GM12872 (cell line): ENCODE data around the gene TTC3.

Experiments used
- TF ChIP-seq, protein P1 (sequence below): IDR thresholded peaks from 3 replicates; pipeline ENCODE4 v1.5.1; 2011; ENCODE audit warnings: low read depth, mild to moderate bottlenecking, low read length, moderate library complexity; ENCODE audit not compliant: insufficient read depth

TTC3 gene

DNA sequence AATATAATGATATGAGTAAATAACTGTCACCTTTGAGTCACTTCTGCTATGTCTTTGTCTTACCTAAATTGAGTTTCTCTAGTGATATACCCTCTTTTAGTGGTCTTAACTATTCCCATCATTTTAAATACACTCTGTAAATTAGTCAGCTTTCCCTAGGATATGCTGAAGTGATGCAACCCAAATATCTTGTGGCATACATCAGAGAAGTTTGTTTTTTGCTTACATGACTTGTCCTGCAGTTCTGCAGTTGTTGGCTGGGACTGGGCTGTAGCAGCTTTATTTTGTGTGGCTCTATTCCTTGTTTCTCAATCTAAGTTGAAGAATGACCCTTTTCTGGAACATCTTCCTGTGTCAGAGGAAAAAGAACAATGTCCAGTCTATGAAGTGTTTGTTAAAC lies 76.4 kb downstream of the TTC3 start:
- TF ChIP-seq, protein P1, sequence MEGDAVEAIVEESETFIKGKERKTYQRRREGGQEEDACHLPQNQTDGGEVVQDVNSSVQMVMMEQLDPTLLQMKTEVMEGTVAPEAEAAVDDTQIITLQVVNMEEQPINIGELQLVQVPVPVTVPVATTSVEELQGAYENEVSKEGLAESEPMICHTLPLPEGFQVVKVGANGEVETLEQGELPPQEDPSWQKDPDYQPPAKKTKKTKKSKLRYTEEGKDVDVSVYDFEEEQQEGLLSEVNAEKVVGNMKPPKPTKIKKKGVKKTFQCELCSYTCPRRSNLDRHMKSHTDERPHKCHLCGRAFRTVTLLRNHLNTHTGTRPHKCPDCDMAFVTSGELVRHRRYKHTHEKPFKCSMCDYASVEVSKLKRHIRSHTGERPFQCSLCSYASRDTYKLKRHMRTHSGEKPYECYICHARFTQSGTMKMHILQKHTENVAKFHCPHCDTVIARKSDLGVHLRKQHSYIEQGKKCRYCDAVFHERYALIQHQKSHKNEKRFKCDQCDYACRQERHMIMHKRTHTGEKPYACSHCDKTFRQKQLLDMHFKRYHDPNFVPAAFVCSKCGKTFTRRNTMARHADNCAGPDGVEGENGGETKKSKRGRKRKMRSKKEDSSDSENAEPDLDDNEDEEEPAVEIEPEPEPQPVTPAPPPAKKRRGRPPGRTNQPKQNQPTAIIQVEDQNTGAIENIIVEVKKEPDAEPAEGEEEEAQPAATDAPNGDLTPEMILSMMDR, result no peak

DNA sequence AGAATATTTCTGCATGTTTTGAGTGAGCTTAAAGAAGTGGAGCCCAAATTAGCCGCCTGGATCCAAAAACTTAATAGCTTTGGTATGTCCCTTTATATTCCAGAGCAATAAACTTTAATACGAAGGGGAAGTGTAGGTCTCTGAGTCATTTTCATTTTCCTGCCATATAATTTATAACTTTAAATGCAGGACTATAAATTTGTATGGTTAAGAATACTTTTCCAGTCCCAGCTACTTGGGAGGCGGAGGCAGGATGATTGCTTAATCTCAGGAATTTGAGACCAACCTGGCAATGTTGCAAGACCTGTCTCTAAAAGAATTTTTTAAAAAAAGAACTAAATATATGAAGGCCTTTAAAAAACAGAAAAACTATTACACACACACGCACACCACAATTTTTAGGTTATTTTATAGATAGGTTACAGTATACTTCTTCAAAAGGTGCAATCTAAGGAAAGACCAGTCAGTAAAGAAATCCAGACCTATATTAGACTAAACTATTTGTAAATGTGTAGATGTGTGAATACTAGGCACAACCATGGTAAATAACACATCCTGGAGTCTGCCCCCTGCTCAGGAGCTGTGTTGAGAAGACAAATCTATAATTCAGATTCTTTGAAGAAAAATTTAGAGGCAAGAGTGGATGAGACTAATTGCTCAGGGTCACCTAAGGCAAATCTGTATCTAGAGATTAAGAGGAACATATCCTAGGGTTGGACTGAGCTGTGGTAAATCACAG lies 80.3 kb downstream of the TTC3 start:
- TF ChIP-seq, protein P1, result no peak

DNA sequence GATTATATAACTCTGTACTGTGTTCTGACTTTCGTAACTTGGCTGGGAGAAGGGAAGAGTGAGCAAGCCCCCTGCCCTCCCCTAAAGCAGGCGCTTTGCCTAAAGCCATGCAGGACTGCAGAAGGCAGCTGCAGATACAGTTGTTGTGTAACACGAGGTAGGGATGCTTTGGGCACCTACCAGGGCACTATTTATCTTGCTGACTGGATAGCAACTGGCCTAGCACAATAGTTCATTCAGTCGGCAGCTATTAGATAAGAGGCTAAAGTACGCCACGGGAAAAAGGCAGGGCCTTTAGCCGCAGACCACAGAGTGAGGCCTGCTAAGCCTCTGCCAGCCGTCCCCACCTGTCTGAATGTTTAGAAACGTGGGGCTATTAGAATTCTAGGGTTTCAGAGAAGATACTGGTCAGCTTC lies 80.9 kb downstream of the TTC3 start:
- TF ChIP-seq, protein P1, result no peak

DNA sequence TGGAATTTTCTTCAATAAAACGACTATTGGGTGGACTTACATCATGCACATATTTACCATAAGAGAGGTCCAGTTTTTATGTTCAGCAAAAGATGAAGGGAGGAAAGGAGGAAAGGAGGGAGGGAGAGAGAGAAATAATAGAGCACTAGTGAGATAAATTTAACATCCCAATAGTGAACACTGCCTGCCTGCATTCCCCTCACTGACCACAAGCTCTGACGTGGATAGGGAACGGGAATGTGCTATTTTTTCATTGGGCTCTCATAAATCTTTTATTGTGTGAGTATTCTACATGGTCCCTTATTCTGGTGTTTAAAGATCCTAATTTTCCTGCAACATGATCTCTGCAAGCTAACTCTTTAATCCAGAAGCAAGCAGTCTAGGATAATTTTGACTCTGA lies 82.1 kb downstream of the TTC3 start:
- TF ChIP-seq, protein P1, result no peak

DNA sequence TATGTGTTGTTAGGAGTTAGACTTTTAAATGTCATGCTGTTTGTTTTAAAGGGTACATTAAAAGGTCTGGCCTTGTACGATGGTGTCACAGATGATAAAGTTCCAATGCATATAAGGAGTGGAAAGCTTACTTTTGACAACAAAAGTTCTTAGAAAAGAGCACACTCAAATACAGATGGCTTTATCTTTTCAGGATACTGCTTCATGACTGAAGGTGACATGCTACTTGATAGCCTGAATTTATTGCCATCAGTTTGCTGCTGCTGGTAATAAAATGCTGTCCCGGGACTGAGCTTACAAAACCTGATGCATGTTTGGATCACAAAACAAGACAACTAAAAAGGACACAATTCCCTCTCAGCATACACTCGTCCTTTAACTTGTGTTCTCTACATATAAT lies 84.9 kb downstream of the TTC3 start:
- TF ChIP-seq, protein P1, result no peak

DNA sequence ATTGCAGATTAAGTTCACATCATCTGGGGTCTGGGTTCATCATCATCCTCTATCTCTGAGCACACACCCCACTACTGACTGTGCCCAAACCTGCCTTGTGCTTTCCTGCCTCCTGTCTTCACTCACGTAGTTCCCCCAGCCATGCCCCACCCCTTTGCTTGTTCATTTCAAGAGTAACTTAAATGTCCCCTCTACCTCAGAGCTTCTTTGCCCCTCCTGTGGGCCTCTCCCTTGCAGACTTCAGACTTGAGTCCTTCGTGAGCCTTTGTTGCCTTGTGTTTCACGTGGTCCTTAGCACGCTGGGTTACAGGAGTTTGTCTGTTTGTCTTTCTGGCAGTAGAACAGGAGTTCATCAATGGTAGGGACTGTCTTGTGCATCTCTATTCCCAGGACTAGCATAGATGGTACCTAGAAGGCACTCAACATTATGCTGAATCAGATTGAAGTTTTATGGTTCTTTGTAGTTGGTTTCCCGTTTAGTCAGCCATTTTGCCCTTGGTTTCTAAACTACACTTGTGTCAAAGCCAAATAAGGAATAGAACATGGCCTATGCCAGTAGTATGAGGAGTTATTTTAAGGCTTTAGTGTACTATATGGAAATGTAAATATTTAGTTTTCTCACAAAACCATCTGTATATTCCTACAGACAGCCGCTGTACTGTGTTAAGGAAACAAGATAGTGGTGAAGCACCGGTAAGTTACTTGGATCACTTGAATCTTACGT lies 86.2 kb downstream of the TTC3 start:
- TF ChIP-seq, protein P1, result no peak

DNA sequence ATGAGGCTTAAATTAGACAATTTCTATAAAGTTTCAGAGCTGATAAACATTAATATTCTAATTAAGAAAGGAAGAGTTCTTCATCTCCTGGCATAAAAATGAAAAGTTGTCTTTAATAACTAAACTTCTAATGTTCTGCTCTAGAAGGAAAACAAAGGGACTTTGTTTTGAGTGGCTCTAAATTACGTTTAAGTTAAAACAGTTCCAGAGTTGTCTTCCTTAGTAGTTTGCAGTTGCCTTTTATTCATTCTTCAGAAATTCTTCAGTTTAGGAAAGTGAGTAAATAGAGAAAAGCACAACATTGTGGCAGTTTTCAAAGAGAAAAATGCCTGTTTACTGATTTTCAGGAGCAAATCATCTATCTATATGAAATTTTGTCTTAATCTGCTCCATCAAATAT lies 86.9 kb downstream of the TTC3 start:
- TF ChIP-seq, protein P1, result no peak
